Measurements from ENCODE around the gene NFATC1. TPM values are rescaled to one million over a fixed set of nuclear protein-coding genes. Genes with fewer than 3 reads are reported as not detected.

NFATC1 gene
- total RNA-seq, 1 donor from 2014 or later, result 17.0 TPM

- DNase-seq, result no peak
These were observed 28.4 kb downstream of the NFATC1 start for GRCh38 chr18:79424008-79424565.

- DNase-seq, result no peak
These were observed 29.3 kb downstream of the NFATC1 start for GRCh38 chr18:79424880-79425568.

GRCh38 chr18:79425569-79425886 is 29.8 kb downstream of the NFATC1 start:
- DNase-seq, result no peak

GRCh38 chr18:79426376-79427300 is 30.9 kb downstream of the NFATC1 start:
- no peak for DNase-seq

GRCh38 chr18:79427368-79428225 is 31.9 kb downstream of the NFATC1 start:
- DNase-seq, result no peak

- no peak for DNase-seq
These were observed 32.6 kb downstream of the NFATC1 start for GRCh38 chr18:79428287-79428686.

GRCh38 chr18:79429381-79429780 is 33.7 kb downstream of the NFATC1 start:
- DNase-seq, result no peak

GRCh38 chr18:79429785-79430281 is 34.1 kb downstream of the NFATC1 start:
- DNase-seq, result no peak

- DNase-seq, result no peak
These were observed 36.8 kb downstream of the NFATC1 start for GRCh38 chr18:79432376-79433120.

- DNase-seq, result no peak
These were observed 37.7 kb downstream of the NFATC1 start for GRCh38 chr18:79433431-79433830.

GRCh38 chr18:79434607-79435401 is 39.1 kb downstream of the NFATC1 start:
- DNase-seq, result no peak

- DNase-seq, result no peak
These were observed 41.0 kb downstream of the NFATC1 start for GRCh38 chr18:79436556-79437275.

GRCh38 chr18:79438089-79438897 is 42.6 kb downstream of the NFATC1 start:
- DNase-seq, result no peak

GRCh38 chr18:79438898-79439627 is 43.3 kb downstream of the NFATC1 start:
- no peak for DNase-seq

- DNase-seq, result no peak
These were observed 43.9 kb downstream of the NFATC1 start for GRCh38 chr18:79439628-79440023.

- no peak for DNase-seq
These were observed 44.8 kb downstream of the NFATC1 start for GRCh38 chr18:79440316-79441110.

GRCh38 chr18:79441420-79441819 is 45.7 kb downstream of the NFATC1 start:
- no peak for DNase-seq

All from dermis blood vessel endothelial cell (primary cell).